PFSK-1 (cell line): ENCODE data around the gene BICD1.

Experiments used
- FOXP2 ChIP-seq: optimal IDR thresholded peaks from 2 replicates; pipeline ENCODE3; 2011; ENCODE audit warnings: borderline replicate concordance, control low read depth, inconsistent platforms; ENCODE audit not compliant: insufficient read depth; ENCODE audit errors: extremely low read length, extremely low read depth
- POLR2AphosphoS5 ChIP-seq: IDR thresholded peaks from 2 replicates; pipeline ENCODE4 v1.6.1; 2012; ENCODE audit warnings: low read depth, mild to moderate bottlenecking, control low read depth, low read length, moderate library complexity
- REST ChIP-seq, 2 experiments: IDR thresholded peaks; 2 replicates each; pipeline versions ENCODE4 v1.6.1 to v1.8.0; 2011 to 2012; ENCODE audit warnings: low read depth in 2 of 2, low read length in 2 of 2, control low read depth in 1 of 2, inconsistent platforms in 1 of 2, mild to moderate bottlenecking in 1 of 2, moderate library complexity in 1 of 2; ENCODE audit not compliant: insufficient read depth in 1 of 2
- SIN3A ChIP-seq: IDR thresholded peaks from 2 replicates; pipeline ENCODE4 v1.6.1; 2012; ENCODE audit warnings: mild to moderate bottlenecking, low read length, moderate library complexity, borderline replicate concordance; ENCODE audit not compliant: insufficient read depth
- TAF1 ChIP-seq: IDR thresholded peaks from 2 replicates; pipeline ENCODE4 v1.6.1; 2012; ENCODE audit warnings: low read length, control low read depth, borderline replicate concordance; ENCODE audit not compliant: insufficient read depth

The BICD1 gene

GRCh38 chr12:32242641-32243040 is 136.0 kb downstream of the BICD1 start:
- TF ChIP-seq FOXP2 (no peak), SIN3A (no peak), REST (IDR thresholded peaks at IDR 0.05; ENCODE audit: insufficient read depth in 1 of 2, low read depth in 2 of 2, low read length in 2 of 2) (no peak), POLR2AphosphoS5 (no peak), TAF1 (no peak)

- TF ChIP-seq POLR2AphosphoS5 = no peak
These were observed 141.9 kb downstream of the BICD1 start for GRCh38 chr12:32248441-32249140.

- TF ChIP-seq POLR2AphosphoS5 (no peak), SIN3A (no peak), FOXP2 (no peak), TAF1 (no peak), REST (IDR thresholded peaks at IDR 0.05; ENCODE audit: insufficient read depth in 1 of 2, low read depth in 2 of 2, low read length in 2 of 2) (no peak)
These were observed 143.1 kb downstream of the BICD1 start for GRCh38 chr12:32249777-32250176.

GRCh38 chr12:32252199-32253073 is 145.8 kb downstream of the BICD1 start:
- TF ChIP-seq REST (IDR thresholded peaks at IDR 0.05; ENCODE audit: insufficient read depth in 1 of 2, low read depth in 2 of 2, low read length in 2 of 2) (no peak), SIN3A (no peak), TAF1 (no peak), POLR2AphosphoS5 (no peak), FOXP2 (no peak)

GRCh38 chr12:32253154-32253790 is 146.6 kb downstream of the BICD1 start:
- no peak for TF ChIP-seq TAF1
- no peak for TF ChIP-seq SIN3A
- TF ChIP-seq REST (IDR thresholded peaks at IDR 0.05; ENCODE audit: insufficient read depth in 1 of 2, low read depth in 2 of 2, low read length in 2 of 2) = no peak
- no peak for TF ChIP-seq POLR2AphosphoS5
- no peak for TF ChIP-seq FOXP2
